Uterus (tissue), 4 donors: ENCODE data around the gene CD40. TPM values are rescaled to one million over a fixed set of nuclear protein-coding genes. Genes with fewer than 3 reads are reported as not detected.
"Not testable (repeated sequence)": the region's sequence is repeated elsewhere in the genome, so short reads cannot be mapped to it uniquely, and the experiment has no call there.

Source experiments
- DNase-seq, 2 donors: peaks; one replicate each; pipeline ENCODE4 v3.0.0-alpha.2; 2019 to 2020
- H3K27ac ChIP-seq, 2 donors: fragments of 200-600 bp; sonication (generic); 1 replicate in 1 of 2; 2 replicates in 1 of 2; pipeline ENCODE4 v1.5.1; 2016 to 2018
- H3K27me3 ChIP-seq, 2 donors: fragments of 200-600 bp; sonication (generic); one replicate each; pipeline ENCODE4 v1.5.1; 2018 to 2019; ENCODE audit warnings: control low read depth in 1 of 2
- H3K36me3 ChIP-seq, 2 donors: fragments of 200-600 bp; sonication (generic); one replicate each; pipeline ENCODE4 v1.5.1; 2019; ENCODE audit warnings: control low read depth in 1 of 2
- H3K4me1 ChIP-seq, 2 donors: fragments of 200-600 bp; sonication (generic); one replicate each; pipeline ENCODE4 v1.5.1; 2018 to 2019; ENCODE audit warnings: control low read depth in 1 of 2
- H3K4me3 ChIP-seq, 2 donors: fragments of 200-600 bp; sonication (generic); 1 replicate in 1 of 2; 2 replicates in 1 of 2; pipeline ENCODE4 v1.5.1; 2018 to 2019; ENCODE audit warnings: mild to moderate bottlenecking in 1 of 2
- H3K9me3 ChIP-seq, 2 donors: fragments of 200-600 bp; sonication (generic); one replicate each; pipeline ENCODE4 v1.5.1; 2019; ENCODE audit warnings: control low read depth in 1 of 2
- CTCF ChIP-seq, 4 experiments: fragments of 200-600 bp in 2 of 4; fragments of 450-650 bp in 2 of 4; sonication (generic) in 2 of 4; IDR thresholded peaks; one replicate each; pipeline ENCODE4 v1.5.1; 2016 to 2019; ENCODE audit warnings: antibody characterized with exemption in 4 of 4, mild to moderate bottlenecking in 2 of 4, moderate library complexity in 1 of 4
- POLR2A ChIP-seq, 2 donors: fragments of 450-650 bp; IDR thresholded peaks; one replicate each; pipeline ENCODE4 v1.6.1; 2016; ENCODE audit warnings: antibody characterized with exemption in 2 of 2, mild to moderate bottlenecking in 1 of 2, moderate library complexity in 1 of 2
- intact Hi-C: fragments of 100-400 bp; cut with DNase I; formaldehyde crosslinking; loops from one replicate; pipeline ENCODE4 v1.15.1; 2023; ENCODE audit warnings: low total_unique reads
- total RNA-seq, 4 donors: library from RNA; depleted of rRNA in 3 of 4; stranded (reverse); fragments of >200 nt in 3 of 4; gene quantifications; one replicate each; pipeline versions ENCODE4 v1.1.0 to v1.2.4, GENCODE V29; 2014 to 2023
- donor health status: DM: yes; HTN: yes; CAD: no.

Gene CD40
- total RNA-seq, 4 donors from 2014 or later: 2.6 to 36.5 (median 23.5) TPM

DNA sequence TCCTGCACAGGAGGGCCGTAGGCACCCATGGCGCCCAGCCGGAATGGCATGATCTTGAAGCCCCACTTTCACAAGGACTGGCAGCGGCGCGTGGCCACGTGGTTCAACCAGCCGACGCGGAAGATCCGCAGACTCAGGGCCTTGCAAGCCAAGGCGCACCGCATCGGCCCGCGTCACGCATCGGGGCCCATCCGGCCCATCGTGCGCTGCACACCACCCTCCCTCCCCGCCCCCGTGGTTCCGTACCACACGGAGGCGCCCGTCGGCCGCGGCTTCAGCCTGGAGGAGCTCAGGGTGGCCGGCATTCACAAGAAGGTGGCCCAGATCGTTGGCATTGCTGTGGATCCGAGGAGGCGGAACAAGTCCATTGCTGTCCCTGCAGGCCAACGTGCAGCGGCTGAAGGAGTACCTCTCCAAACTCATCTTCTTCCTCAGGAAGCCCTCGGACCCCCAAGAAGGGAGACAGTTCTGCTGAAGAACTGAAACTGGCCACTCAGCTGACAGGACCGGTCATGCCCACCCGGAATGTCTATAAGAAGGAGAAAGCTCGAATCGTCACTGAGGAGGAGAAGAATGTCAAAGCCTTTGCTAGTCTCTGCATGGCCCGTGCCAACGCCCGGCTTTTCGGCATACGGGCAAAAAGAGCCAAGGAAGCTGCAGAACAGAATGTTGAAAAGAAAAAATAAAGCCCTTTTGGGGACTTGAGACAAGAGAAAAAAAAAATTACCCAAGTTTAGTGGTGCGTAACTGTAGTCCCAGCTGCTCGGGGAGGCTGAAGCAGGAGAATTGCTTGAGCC is 18.4 kb upstream of the CD40 start:
- H3K27me3 ChIP-seq: peaks cover 0 to 4% of the 10 kb centered on the region in 2 donors
- no peak for DNase-seq
- intact Hi-C loops: no loop called here
- no peaks in the 10 kb centered on the region for H3K4me1 ChIP-seq
- H3K36me3 ChIP-seq: no peaks in the 10 kb centered on the region
- H3K27ac ChIP-seq: no peak overlapping the region
- TF ChIP-seq POLR2A (IDR thresholded peaks at IDR 0.05): no peak
- no peak for TF ChIP-seq CTCF (IDR thresholded peaks at IDR 0.05)
- no peaks in the 10 kb centered on the region for H3K9me3 ChIP-seq
- H3K4me3 ChIP-seq: no peak overlapping the region

DNA sequence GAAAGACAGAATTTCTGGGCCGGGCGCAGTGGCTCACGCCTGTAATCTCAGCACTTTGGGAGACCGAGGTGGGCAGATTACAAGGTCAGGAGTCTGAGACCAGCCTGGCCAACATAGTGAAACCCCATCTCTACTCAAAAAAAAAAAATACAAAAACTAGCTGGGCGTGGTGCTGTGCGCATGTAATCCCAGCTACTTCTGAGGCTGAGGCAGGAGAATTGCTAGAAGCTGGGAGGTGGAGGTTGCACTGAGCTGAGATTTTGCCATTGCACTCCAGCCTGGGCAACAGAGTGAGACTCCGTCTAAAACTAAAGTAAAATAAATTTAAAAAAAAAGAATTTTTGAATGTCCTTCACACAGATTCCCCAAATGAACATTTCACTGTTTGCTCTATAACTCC is 17.7 kb upstream of the CD40 start:
- H3K4me3 ChIP-seq, DNase-seq, H3K27me3 ChIP-seq, H3K9me3 ChIP-seq, H3K27ac ChIP-seq, H3K4me1 ChIP-seq, H3K36me3 ChIP-seq, intact Hi-C loops: not testable (repeated sequence)

GRCh38 chr20:46100988-46101387 is 17.1 kb upstream of the CD40 start:
- H3K27me3 ChIP-seq: peaks cover 0 to 4% of the 10 kb centered on the region in 2 donors
- no peak for DNase-seq
- intact Hi-C loops: no loop called here
- no peaks in the 10 kb centered on the region for H3K9me3 ChIP-seq
- TF ChIP-seq POLR2A (IDR thresholded peaks at IDR 0.05) (no peak), CTCF (IDR thresholded peaks at IDR 0.05) (no peak)
- H3K27ac ChIP-seq: no peak overlapping the region
- H3K36me3 ChIP-seq: no peaks in the 10 kb centered on the region
- no peaks in the 10 kb centered on the region for H3K4me1 ChIP-seq
- H3K4me3 ChIP-seq: no peak overlapping the region

GRCh38 chr20:46101957-46102356 is 16.2 kb upstream of the CD40 start:
- no peak for DNase-seq
- Histone ChIP-seq H3K36me3 (no peaks in the 10 kb centered on the region), H3K27ac (no peak overlapping the region), H3K27me3 (peaks cover 0 to 4% of the 10 kb centered on the region in 2 donors), H3K4me1 (no peaks in the 10 kb centered on the region), H3K4me3 (no peak overlapping the region), H3K9me3 (no peaks in the 10 kb centered on the region)
- intact Hi-C loops: no loop called here
- TF ChIP-seq CTCF (IDR thresholded peaks at IDR 0.05) (no peak), POLR2A (IDR thresholded peaks at IDR 0.05) (no peak)

DNA sequence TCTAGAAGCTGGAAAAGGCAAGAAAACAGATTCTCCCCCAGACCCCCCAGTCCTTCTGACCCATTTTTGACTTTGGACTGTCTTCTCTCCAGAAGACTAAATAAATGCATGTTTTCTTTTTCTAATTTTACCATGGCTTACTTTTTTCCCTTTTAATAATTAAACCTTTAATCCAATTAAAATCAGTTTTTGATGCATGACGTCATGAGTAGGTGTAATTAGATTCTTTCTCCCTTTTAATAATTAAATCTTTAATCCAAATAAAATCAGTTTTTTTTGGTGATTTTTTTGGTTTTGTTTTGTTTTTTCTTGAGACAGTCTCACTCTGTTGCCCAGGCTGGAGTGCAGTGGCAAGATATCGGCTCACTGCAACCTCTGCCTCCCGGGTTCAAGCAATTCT is 15.2 kb upstream of the CD40 start:
- H3K27ac ChIP-seq: no peak overlapping the region
- TF ChIP-seq POLR2A (IDR thresholded peaks at IDR 0.05) (no peak), CTCF (IDR thresholded peaks at IDR 0.05) (no peak)
- no peaks in the 10 kb centered on the region for H3K4me1 ChIP-seq
- intact Hi-C loops: no loop called here
- peaks cover 0 to 4% of the 10 kb centered on the region in 2 donors for H3K27me3 ChIP-seq
- no peaks in the 10 kb centered on the region for H3K36me3 ChIP-seq
- H3K9me3 ChIP-seq: no peaks in the 10 kb centered on the region
- DNase-seq: no peak
- H3K4me3 ChIP-seq: no peak overlapping the region
